ENCODE data around the gene PRKAG3.
A peak's percentile ranks its signal among the peaks of the same experiment; 100 is the strongest.

DNA sequence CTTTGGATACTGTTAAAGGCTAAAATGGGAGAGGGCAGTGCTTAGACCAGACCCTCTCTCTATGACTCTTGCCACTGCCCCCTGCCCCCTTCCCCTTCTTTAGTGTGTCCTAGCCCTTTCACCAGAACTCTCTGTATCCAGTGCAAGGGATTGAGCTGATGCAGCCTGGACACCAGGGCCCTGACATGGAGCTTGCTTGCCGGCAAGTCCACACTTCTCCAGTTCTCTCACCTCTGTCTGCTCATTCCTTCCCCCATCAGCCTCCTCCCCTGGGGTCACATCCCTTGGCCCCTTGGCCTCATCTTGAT, 26.5 kb upstream of the PRKAG3 start:
- TF ChIP-seq, protein P1, sequence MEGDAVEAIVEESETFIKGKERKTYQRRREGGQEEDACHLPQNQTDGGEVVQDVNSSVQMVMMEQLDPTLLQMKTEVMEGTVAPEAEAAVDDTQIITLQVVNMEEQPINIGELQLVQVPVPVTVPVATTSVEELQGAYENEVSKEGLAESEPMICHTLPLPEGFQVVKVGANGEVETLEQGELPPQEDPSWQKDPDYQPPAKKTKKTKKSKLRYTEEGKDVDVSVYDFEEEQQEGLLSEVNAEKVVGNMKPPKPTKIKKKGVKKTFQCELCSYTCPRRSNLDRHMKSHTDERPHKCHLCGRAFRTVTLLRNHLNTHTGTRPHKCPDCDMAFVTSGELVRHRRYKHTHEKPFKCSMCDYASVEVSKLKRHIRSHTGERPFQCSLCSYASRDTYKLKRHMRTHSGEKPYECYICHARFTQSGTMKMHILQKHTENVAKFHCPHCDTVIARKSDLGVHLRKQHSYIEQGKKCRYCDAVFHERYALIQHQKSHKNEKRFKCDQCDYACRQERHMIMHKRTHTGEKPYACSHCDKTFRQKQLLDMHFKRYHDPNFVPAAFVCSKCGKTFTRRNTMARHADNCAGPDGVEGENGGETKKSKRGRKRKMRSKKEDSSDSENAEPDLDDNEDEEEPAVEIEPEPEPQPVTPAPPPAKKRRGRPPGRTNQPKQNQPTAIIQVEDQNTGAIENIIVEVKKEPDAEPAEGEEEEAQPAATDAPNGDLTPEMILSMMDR (conservative IDR thresholded peaks at IDR 0.05 in 1 of 2, IDR thresholded peaks at IDR 0.05 in 1 of 2; ENCODE audit: extremely low read depth in 1 of 2, insufficient read depth in 1 of 2, low read depth in 1 of 2, low read length in 2 of 2), result no peak
- peak; percentile 4 for TF ChIP-seq EZH2 (IDR thresholded peaks at IDR 0.05; ENCODE audit: borderline replicate concordance, low read length)
